Natural killer cell (primary cell): ENCODE data around the gene ST6GAL1. TPM values are rescaled to one million over a fixed set of nuclear protein-coding genes. Genes with fewer than 3 reads are reported as not detected.

Source experiments
- ATAC-seq, 3 donors: fragments of 150-1000 bp in 2 of 3; fragments of 200-7000 bp in 1 of 3; cut with Tn5 transposase; 1 replicate in 1 of 3; 2 replicates in 2 of 3; pipeline ENCODE4 v1.10.0; 2021; ENCODE audit warnings: mild to moderate bottlenecking in 2 of 3, moderate library complexity in 2 of 3
- DNase-seq, 2 donors: peaks; one replicate each; pipeline versions ENCODE4 v3.0.0 to v3.0.0-alpha.2; 2013 to 2021; ENCODE audit warnings: mixed read lengths in 1 of 2
- H3K27ac ChIP-seq: one replicate; pipeline ENCODE4 v1.5.1; 2013; ENCODE audit warnings: mild to moderate bottlenecking, low read length
- H3K27me3 ChIP-seq: one replicate; pipeline ENCODE4 v1.6.1; 2013; ENCODE audit warnings: low read length; ENCODE audit not compliant: control insufficient read depth, insufficient read depth
- H3K36me3 ChIP-seq: one replicate; pipeline ENCODE4 v1.6.1; 2013; ENCODE audit warnings: low read length; ENCODE audit not compliant: control insufficient read depth, insufficient read depth
- H3K4me1 ChIP-seq: one replicate; pipeline ENCODE4 v1.6.1; 2013; ENCODE audit warnings: low read length; ENCODE audit not compliant: control insufficient read depth, insufficient read depth
- H3K4me3 ChIP-seq: one replicate; pipeline ENCODE4 v1.5.1; 2013; ENCODE audit warnings: low read length
- H3K9me3 ChIP-seq: one replicate; pipeline ENCODE4 v1.6.1; 2013; ENCODE audit warnings: low read length; ENCODE audit not compliant: control insufficient read depth, insufficient read depth
- H3K27ac Mint-ChIP-seq, 2 donors: one replicate each; pipeline ENCODE4 v1.8.0; 2022; ENCODE audit warnings: mild to moderate bottlenecking in 2 of 2, mixed read lengths in 2 of 2, moderate library complexity in 1 of 2
- H3K27me3 Mint-ChIP-seq, 2 donors: one replicate each; pipeline ENCODE4 v1.8.0; 2022; ENCODE audit warnings: low read depth in 2 of 2, mixed read lengths in 2 of 2
- H3K36me3 Mint-ChIP-seq: one replicate; pipeline ENCODE4 v1.8.0; 2022; ENCODE audit warnings: mixed read lengths
- H3K4me1 Mint-ChIP-seq, 2 donors: one replicate each; pipeline ENCODE4 v1.8.0; 2022; ENCODE audit warnings: mixed read lengths in 2 of 2
- H3K4me3 Mint-ChIP-seq: one replicate; pipeline ENCODE4 v1.8.0; 2022; ENCODE audit warnings: mild to moderate bottlenecking, moderate library complexity, mixed read lengths
- H3K9me3 Mint-ChIP-seq, 2 donors: one replicate each; pipeline ENCODE4 v1.8.0; 2022; ENCODE audit warnings: mixed read lengths in 2 of 2
- CTCF ChIP-seq: fragments of 200-600 bp; IDR thresholded peaks from one replicate; pipeline ENCODE4 v1.8.0; 2022; ENCODE audit warnings: antibody characterized with exemption
- WGBS: methylation state at CpG from one replicate; pipeline ENCODE4 v1.1.7; 2013; ENCODE audit warnings: missing lambda C conversion rate; ENCODE audit not compliant: insufficient coverage; 5-methylcytosine and 5-hydroxymethylcytosine counted together
- intact Hi-C: fragments of 100-400 bp; cut with micrococcal nuclease; formaldehyde crosslinking; loops from one replicate; pipeline ENCODE4 v1.14.2; 2022
- total RNA-seq, 4 donors: library from RNA; stranded (reverse); fragments of 120-200 nt in 1 of 4; gene quantifications; one replicate each; pipeline versions ENCODE4 v1.2.3 to v1.2.4, GENCODE V29; 2013 to 2022

ST6GAL1 gene
- total RNA-seq, 3 donors from 2014 or later (not counting 1 experiment from before 2014, with no cell fraction given): 121 to 182 (median 146) TPM

DNA sequence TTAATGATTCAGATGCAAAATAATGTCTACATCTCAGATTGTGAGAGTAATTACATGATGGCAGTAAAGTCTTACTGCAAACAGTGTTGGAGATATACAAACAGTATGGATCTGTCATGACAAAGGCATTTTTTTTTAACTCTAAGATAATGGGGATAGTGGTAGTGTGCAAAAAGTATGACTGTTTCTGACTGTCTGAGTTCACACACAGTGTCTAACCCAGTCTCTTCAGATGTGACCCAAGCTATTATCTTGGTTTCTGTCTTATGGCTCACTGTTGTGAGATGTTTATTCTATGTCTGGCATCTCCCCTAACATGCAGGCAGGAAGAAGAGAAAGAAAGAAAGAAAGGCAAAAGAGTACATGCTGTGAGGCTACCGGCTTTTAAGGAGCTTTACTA, 191.9 kb downstream of the ST6GAL1 start:
- WGBS: no CpG with 5 or more reads among the region's 1 CpG
- Mint-ChIP-seq H3K4me1 (peaks cover 6% of the 10 kb centered on the region in 2 donors), H3K36me3 (no peaks in the 10 kb centered on the region), H3K27ac (no peak overlapping the region), H3K4me3 (no peak overlapping the region), H3K27me3 (no peaks in the 10 kb centered on the region), H3K9me3 (no peaks in the 10 kb centered on the region)
- DNase-seq: no peak
- H3K9me3 ChIP-seq: no peaks in the 10 kb centered on the region
- no peaks in the 10 kb centered on the region for H3K36me3 ChIP-seq
- intact Hi-C loops: no loop called here
- no peak overlapping the region for H3K4me3 ChIP-seq
- H3K27me3 ChIP-seq: no peaks in the 10 kb centered on the region
- no peak for TF ChIP-seq CTCF
- ATAC-seq: no peak
- H3K4me1 ChIP-seq: no peaks in the 10 kb centered on the region
- H3K27ac ChIP-seq: no peak overlapping the region

DNA sequence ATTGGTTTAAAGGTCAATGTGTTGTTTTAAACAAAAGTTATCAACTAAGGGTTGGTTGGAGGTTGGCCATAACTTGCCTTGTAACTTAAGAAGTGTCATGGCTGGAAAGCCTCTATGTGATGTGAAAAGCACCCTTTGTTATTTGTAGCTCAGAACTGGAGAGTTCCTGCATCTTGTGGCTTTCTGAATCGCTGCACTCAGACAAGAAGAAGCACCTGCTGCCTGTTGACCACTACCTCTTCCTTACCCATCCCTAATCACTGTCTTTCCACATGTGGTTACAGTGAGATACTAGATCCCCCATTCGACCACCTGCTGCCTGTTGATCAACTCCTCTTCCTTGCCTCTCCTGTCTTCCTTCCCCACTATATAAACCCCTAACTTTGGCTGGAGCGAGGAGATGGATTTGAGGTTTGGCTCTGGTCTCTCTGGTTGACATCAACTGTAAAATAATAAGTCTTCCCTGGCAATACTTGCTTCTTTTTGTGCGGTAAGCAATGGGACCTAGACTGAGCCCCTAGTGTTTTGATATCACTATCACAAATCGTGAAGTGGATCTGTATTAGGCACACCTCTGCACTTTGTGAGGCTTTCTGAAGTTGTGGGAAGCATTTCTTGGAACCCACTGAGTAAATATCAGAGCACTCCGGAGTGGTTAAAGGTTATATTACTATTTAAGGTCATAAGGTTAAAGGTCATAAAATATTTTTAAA, 195.1 kb downstream of the ST6GAL1 start:
- no peaks in the 10 kb centered on the region for H3K36me3 ChIP-seq
- Mint-ChIP-seq H3K4me1 (peaks cover 19 to 23% of the 10 kb centered on the region in 2 donors), H3K4me3 (no peak overlapping the region), H3K27me3 (no peaks in the 10 kb centered on the region), H3K36me3 (peaks cover 3% of the 10 kb centered on the region), H3K27ac (peak overlapping the region in 1 of 2 donors; percentile 42), H3K9me3 (peaks cover 0 to 2% of the 10 kb centered on the region in 2 donors)
- no peak for TF ChIP-seq CTCF
- 68% methylated on average over 5 of the region's 6 CpGs for WGBS
- intact Hi-C loops: no loop called here
- no peak overlapping the region for H3K27ac ChIP-seq
- no peak overlapping the region for H3K4me3 ChIP-seq
- no peaks in the 10 kb centered on the region for H3K27me3 ChIP-seq
- no peak for DNase-seq
- ATAC-seq: no peak
- peaks cover 4% of the 10 kb centered on the region for H3K4me1 ChIP-seq
- H3K9me3 ChIP-seq: no peaks in the 10 kb centered on the region

Other genes with a start within 250 kb of the ST6GAL1 start
- not detected for gene KNG1, start 213.2 kb upstream of the ST6GAL1 start, total RNA-seq
- gene EIF4A2, start 146.9 kb upstream of the ST6GAL1 start, total RNA-seq: 100 to 1,000 TPM; 551 to 652 (median 621) TPM
- 10 to 100 TPM; 16.8 to 21.6 (median 17.3) TPM for gene RFC4, start 124.0 kb upstream of the ST6GAL1 start, total RNA-seq
- gene ADIPOQ, start 87.8 kb upstream of the ST6GAL1 start, total RNA-seq: not detected
- gene RPL39L, start 209.0 kb downstream of the ST6GAL1 start, total RNA-seq: 1 to 10 TPM; 3.1 to 6.6 (median 4.3) TPM